CD4-positive, alpha-beta memory T cell (primary cell): ENCODE measurements around the gene NELL2. TPM values are rescaled to one million over a fixed set of nuclear protein-coding genes. Genes with fewer than 3 reads are reported as not detected.

Experiments used
- CTCF ChIA-PET: fragments of 350-600 bp; sonication (Branson Sonifier 250); formaldehyde crosslinking; loops from one replicate; lab custom pipeline; 2021; ENCODE audit warnings: inconsistent platforms; ENCODE audit not compliant: partially characterized antibody; lab: Charles Lee
- POLR2A ChIA-PET: fragments of 350-600 bp; sonication (Branson Sonifier 250); formaldehyde crosslinking; loops from one replicate; lab custom pipeline; 2021; ENCODE audit not compliant: partially characterized antibody; lab: Charles Lee
- DNase-seq, 5 donors: peaks; one replicate each; pipeline versions ENCODE4 v3.0.0 to v3.0.0-alpha.2; 2020 to 2022; ENCODE audit warnings: mixed read lengths in 1 of 5
- H3K27ac ChIP-seq: one replicate; pipeline ENCODE4 v1.7.0; 2013; ENCODE audit warnings: low read depth, low read length
- H3K27me3 ChIP-seq: 2 replicates; pipeline ENCODE4 v1.7.0; 2013; ENCODE audit warnings: mild to moderate bottlenecking, low read length, moderate library complexity; ENCODE audit not compliant: insufficient read depth
- H3K36me3 ChIP-seq: 2 replicates; pipeline ENCODE4 v1.7.0; 2013; ENCODE audit warnings: mild to moderate bottlenecking, low read length, moderate library complexity; ENCODE audit not compliant: insufficient read depth
- H3K4me1 ChIP-seq: 2 replicates; pipeline ENCODE4 v1.7.0; 2013; ENCODE audit warnings: mild to moderate bottlenecking, low read length, moderate library complexity; ENCODE audit not compliant: insufficient read depth
- H3K4me3 ChIP-seq, 2 donors: one replicate each; pipeline ENCODE4 v1.7.0; 2013; ENCODE audit warnings: low read length in 2 of 2, mild to moderate bottlenecking in 1 of 2
- H3K9me3 ChIP-seq, 2 donors: one replicate each; pipeline ENCODE4 v1.7.0; 2013; ENCODE audit warnings: low read length in 2 of 2, control low read depth in 1 of 2; ENCODE audit not compliant: control insufficient read depth in 1 of 2
- H3K27ac Mint-ChIP-seq, 7 donors: one replicate each; pipeline ENCODE4 v1.8.0; 2020 to 2021; ENCODE audit warnings: mixed read lengths in 7 of 7, mild to moderate bottlenecking in 6 of 7, inconsistent platforms in 3 of 7, moderate library complexity in 3 of 7
- H3K27me3 Mint-ChIP-seq, 2 donors: one replicate each; pipeline ENCODE4 v1.8.0; 2020 to 2021; ENCODE audit warnings: mixed read lengths in 2 of 2
- H3K36me3 Mint-ChIP-seq, 2 donors: one replicate each; pipeline ENCODE4 v1.8.0; 2020 to 2021; ENCODE audit warnings: mixed read lengths in 2 of 2, inconsistent platforms in 1 of 2, mild to moderate bottlenecking in 1 of 2
- H3K4me1 Mint-ChIP-seq, 4 donors: one replicate each; pipeline ENCODE4 v1.8.0; 2020 to 2021; ENCODE audit warnings: mixed read lengths in 4 of 4, mild to moderate bottlenecking in 1 of 4
- H3K4me3 Mint-ChIP-seq, 8 donors: one replicate each; pipeline ENCODE4 v1.8.0; 2020 to 2021; ENCODE audit warnings: mixed read lengths in 8 of 8, mild to moderate bottlenecking in 7 of 8, moderate library complexity in 6 of 8, inconsistent platforms in 3 of 8
- H3K9me3 Mint-ChIP-seq, 8 donors: one replicate each; pipeline ENCODE4 v1.8.0; 2020 to 2021; ENCODE audit warnings: mixed read lengths in 8 of 8, mild to moderate bottlenecking in 5 of 8, inconsistent platforms in 3 of 8, moderate library complexity in 1 of 8
- intact Hi-C: fragments of 100-400 bp; cut with micrococcal nuclease; formaldehyde crosslinking; loops from one replicate; pipeline ENCODE4 v1.15.1; 2023
- polyA plus RNA-seq, 2 donors: library from polyadenylated mRNA; unstranded; fragments of 300-500 nt; fragmentation: Illumina TruSeq; gene quantifications; one replicate each; pipeline ENCODE4 v1.2.3, GENCODE V29; 2021
- total RNA-seq, 2 experiments: library from RNA; stranded (reverse); gene quantifications; one replicate each; pipeline ENCODE4 v1.2.3, GENCODE V29; 2021

NELL2 gene
- total and polyA plus RNA-seq, 4 experiments from 2014 or later = 92.8 to 257 (median 179) TPM

GRCh38 chr12:44618946-44619345 lies 257.2 kb downstream of the NELL2 start:
- no peaks in the 10 kb centered on the region for H3K27me3 Mint-ChIP-seq
- POLR2A ChIA-PET = no interaction called here
- CTCF ChIA-PET = no interaction called here

GRCh38 chr12:44616402-44616801 lies 259.7 kb downstream of the NELL2 start:
- Histone ChIP-seq H3K27ac (no peak overlapping the region), H3K27me3 (no peaks in the 10 kb centered on the region), H3K4me3 (no peak overlapping the region), H3K9me3 (no peaks in the 10 kb centered on the region), H3K4me1 (no peaks in the 10 kb centered on the region), H3K36me3 (no peaks in the 10 kb centered on the region)
- Mint-ChIP-seq H3K27ac (no peak overlapping the region), H3K36me3 (peaks cover 0 to 7% of the 10 kb centered on the region in 2 donors), H3K9me3 (no peaks in the 10 kb centered on the region), H3K27me3 (no peaks in the 10 kb centered on the region), H3K4me1 (no peaks in the 10 kb centered on the region), H3K4me3 (no peak overlapping the region)
- ChIA-PET CTCF (interaction anchor here (1.2 kb wide), 1 partner anchor 12 kb away, joined by 4 read pairs; no protein-coding TSS in a partner anchor), POLR2A (no interaction called here)
- intact Hi-C loops = no loop called here
- DNase-seq = no peak

More at GRCh38 chr12:44618946-44619345, 257.2 kb downstream of the NELL2 start:
- H3K4me1 ChIP-seq = no peaks in the 10 kb centered on the region
- no peak overlapping the region for H3K4me3 ChIP-seq
- H3K4me3 Mint-ChIP-seq = no peak overlapping the region
- H3K27ac Mint-ChIP-seq = no peak overlapping the region
- no peaks in the 10 kb centered on the region for H3K4me1 Mint-ChIP-seq
- no peaks in the 10 kb centered on the region for H3K27me3 ChIP-seq
- DNase-seq = no peak
- intact Hi-C loops = no loop called here
- H3K36me3 Mint-ChIP-seq = peaks cover 4% of the 10 kb centered on the region in 2 donors
- no peaks in the 10 kb centered on the region for H3K9me3 ChIP-seq
- H3K27ac ChIP-seq = no peak overlapping the region
- H3K9me3 Mint-ChIP-seq = no peaks in the 10 kb centered on the region
- no peaks in the 10 kb centered on the region for H3K36me3 ChIP-seq

GRCh38 chr12:44611538-44611937 lies 264.6 kb downstream of the NELL2 start:
- CTCF ChIA-PET = no interaction called here
- no peaks in the 10 kb centered on the region for H3K4me1 Mint-ChIP-seq
- no peaks in the 10 kb centered on the region for H3K9me3 ChIP-seq
- H3K27ac ChIP-seq = no peak overlapping the region
- no peaks in the 10 kb centered on the region for H3K4me1 ChIP-seq
- no peak overlapping the region for H3K27ac Mint-ChIP-seq
- H3K9me3 Mint-ChIP-seq = peaks cover 0 to 2% (median 0%) of the 10 kb centered on the region in 8 donors
- no peaks in the 10 kb centered on the region for H3K36me3 ChIP-seq
- POLR2A ChIA-PET = no interaction called here
- H3K27me3 ChIP-seq = no peaks in the 10 kb centered on the region
- no peak overlapping the region for H3K4me3 Mint-ChIP-seq
- H3K36me3 Mint-ChIP-seq = peaks cover 23 to 45% of the 10 kb centered on the region in 2 donors
- no peaks in the 10 kb centered on the region for H3K27me3 Mint-ChIP-seq
- intact Hi-C loops = no loop called here
- DNase-seq = no peak
- no peak overlapping the region for H3K4me3 ChIP-seq

- H3K27me3 ChIP-seq = no peaks in the 10 kb centered on the region
- H3K4me3 ChIP-seq = no peak overlapping the region
- H3K27me3 Mint-ChIP-seq = no peaks in the 10 kb centered on the region
- H3K27ac Mint-ChIP-seq = no peak overlapping the region
- H3K27ac ChIP-seq = no peak overlapping the region
- ChIA-PET CTCF (no interaction called here), POLR2A (no interaction called here)
- no peak for DNase-seq
- H3K4me1 Mint-ChIP-seq = no peaks in the 10 kb centered on the region
- intact Hi-C loops = no loop called here
- no peaks in the 10 kb centered on the region for H3K4me1 ChIP-seq
- no peaks in the 10 kb centered on the region for H3K36me3 ChIP-seq
- H3K36me3 Mint-ChIP-seq = peaks cover 19 to 37% of the 10 kb centered on the region in 2 donors
- no peaks in the 10 kb centered on the region for H3K9me3 Mint-ChIP-seq
- no peaks in the 10 kb centered on the region for H3K9me3 ChIP-seq
- no peak overlapping the region for H3K4me3 Mint-ChIP-seq
Observed at GRCh38 chr12:44603701-44604100, 272.4 kb downstream of the NELL2 start.

GRCh38 chr12:44592626-44593025 lies 283.5 kb downstream of the NELL2 start:
- POLR2A ChIA-PET = no interaction called here
- no peak for DNase-seq

GRCh38 chr12:44589697-44590096 lies 286.4 kb downstream of the NELL2 start:
- POLR2A ChIA-PET = no interaction called here

More at GRCh38 chr12:44592626-44593025, 283.5 kb downstream of the NELL2 start:
- Histone ChIP-seq H3K4me1 (no peaks in the 10 kb centered on the region), H3K27me3 (no peaks in the 10 kb centered on the region), H3K27ac (no peak overlapping the region), H3K9me3 (no peaks in the 10 kb centered on the region), H3K36me3 (no peaks in the 10 kb centered on the region), H3K4me3 (no peak overlapping the region)
- Mint-ChIP-seq H3K27ac (no peak overlapping the region), H3K36me3 (peaks cover 11 to 20% of the 10 kb centered on the region in 2 donors), H3K27me3 (no peaks in the 10 kb centered on the region), H3K4me1 (peaks cover 0 to 5% (median 1%) of the 10 kb centered on the region in 4 donors), H3K9me3 (peaks cover 0 to 2% (median 0%) of the 10 kb centered on the region in 8 donors), H3K4me3 (no peak overlapping the region)
- intact Hi-C loops = no loop called here
- CTCF ChIA-PET = no interaction called here

GRCh38 chr12:44588651-44589050 lies 287.5 kb downstream of the NELL2 start:
- H3K27ac Mint-ChIP-seq = no peak overlapping the region
- H3K4me1 Mint-ChIP-seq = peaks cover 0 to 3% (median 1%) of the 10 kb centered on the region in 4 donors

More at GRCh38 chr12:44589697-44590096, 286.4 kb downstream of the NELL2 start:
- Histone ChIP-seq H3K27me3 (no peaks in the 10 kb centered on the region), H3K27ac (no peak overlapping the region), H3K36me3 (no peaks in the 10 kb centered on the region), H3K4me1 (no peaks in the 10 kb centered on the region), H3K4me3 (no peak overlapping the region), H3K9me3 (no peaks in the 10 kb centered on the region)
- peaks cover 7 to 23% of the 10 kb centered on the region in 2 donors for H3K36me3 Mint-ChIP-seq
- H3K27ac Mint-ChIP-seq = peak overlapping the region in 2 of 7 donors; percentile 2 to 16
- no peak overlapping the region for H3K4me3 Mint-ChIP-seq
- no peaks in the 10 kb centered on the region for H3K27me3 Mint-ChIP-seq
- CTCF ChIA-PET = no interaction called here
- intact Hi-C loops = no loop called here
- peaks cover 0 to 5% (median 1%) of the 10 kb centered on the region in 4 donors for H3K4me1 Mint-ChIP-seq
- H3K9me3 Mint-ChIP-seq = peaks cover 0 to 2% (median 0%) of the 10 kb centered on the region in 8 donors
- no peak for DNase-seq

More at GRCh38 chr12:44588651-44589050, 287.5 kb downstream of the NELL2 start:
- no peak overlapping the region for H3K4me3 Mint-ChIP-seq
- POLR2A ChIA-PET = no interaction called here
- H3K36me3 Mint-ChIP-seq = peaks cover 8 to 20% of the 10 kb centered on the region in 2 donors
- H3K9me3 ChIP-seq = no peaks in the 10 kb centered on the region
- H3K27me3 ChIP-seq = no peaks in the 10 kb centered on the region
- no peak for DNase-seq
- H3K27ac ChIP-seq = no peak overlapping the region
- CTCF ChIA-PET = no interaction called here
- peaks cover 0 to 2% (median 0%) of the 10 kb centered on the region in 8 donors for H3K9me3 Mint-ChIP-seq
- H3K27me3 Mint-ChIP-seq = no peaks in the 10 kb centered on the region
- no peak overlapping the region for H3K4me3 ChIP-seq
- intact Hi-C loops = no loop called here
- no peaks in the 10 kb centered on the region for H3K4me1 ChIP-seq
- H3K36me3 ChIP-seq = no peaks in the 10 kb centered on the region
